Liver (tissue), 9 donors: ENCODE results near the gene EEF1G. TPM values are rescaled to one million over a fixed set of nuclear protein-coding genes. Genes with fewer than 3 reads are reported as not detected.

Experiments
- DNase-seq: peaks from one replicate; pipeline ENCODE4 v3.0.0-alpha.2; 2017; ENCODE audit warnings: low spot score
- H3K27ac ChIP-seq, 2 donors: one replicate each; pipeline ENCODE4 v1.7.0; 2013; ENCODE audit warnings: inconsistent platforms in 2 of 2, low read length in 2 of 2, control low read depth in 1 of 2, low read depth in 1 of 2, mild to moderate bottlenecking in 1 of 2
- H3K27me3 ChIP-seq, 4 donors: one replicate each; pipeline versions ENCODE4 v1.6.1 to v1.7.0; 2013; ENCODE audit warnings: low read length in 3 of 4, inconsistent platforms in 1 of 4, mild to moderate bottlenecking in 1 of 4, moderate library complexity in 1 of 4; ENCODE audit not compliant: control insufficient read depth in 4 of 4, insufficient read depth in 4 of 4
- H3K36me3 ChIP-seq, 4 donors: one replicate each; pipeline versions ENCODE4 v1.6.1 to v1.7.0; 2013; ENCODE audit warnings: low read length in 3 of 4, mild to moderate bottlenecking in 3 of 4, low read depth in 1 of 4, moderate library complexity in 1 of 4; ENCODE audit not compliant: control insufficient read depth in 4 of 4, insufficient read depth in 3 of 4
- H3K4me1 ChIP-seq, 4 donors: one replicate each; pipeline versions ENCODE4 v1.6.1 to v1.7.0; 2013; ENCODE audit warnings: low read length in 3 of 4, mild to moderate bottlenecking in 3 of 4, moderate library complexity in 1 of 4; ENCODE audit not compliant: control insufficient read depth in 4 of 4, insufficient read depth in 4 of 4
- H3K4me3 ChIP-seq, 3 donors: one replicate each; pipeline versions ENCODE4 v1.6.1 to v1.7.0; 2013; ENCODE audit warnings: low read length in 3 of 3, control low read depth in 1 of 3, low read depth in 1 of 3, mild to moderate bottlenecking in 1 of 3
- H3K9ac ChIP-seq, 2 donors: one replicate each; pipeline ENCODE4 v1.7.0; 2013; ENCODE audit warnings: low read length in 2 of 2, mild to moderate bottlenecking in 2 of 2, moderate library complexity in 2 of 2, control low read depth in 1 of 2, low read depth in 1 of 2
- H3K9me3 ChIP-seq, 4 donors: one replicate each; pipeline versions ENCODE4 v1.6.1 to v1.7.0; 2013; ENCODE audit warnings: low read length in 3 of 4; ENCODE audit not compliant: control insufficient read depth in 4 of 4
- EGR1 ChIP-seq, 2 donors: IDR thresholded peaks; 2 replicates each; pipeline ENCODE4 v1.6.1; 2016 to 2018; ENCODE audit warnings: antibody characterized with exemption in 2 of 2, low read depth in 2 of 2
- FOXA1 ChIP-seq: IDR thresholded peaks from 2 replicates; pipeline ENCODE4 v1.6.1; 2016; ENCODE audit warnings: antibody characterized with exemption
- FOXA2 ChIP-seq: IDR thresholded peaks from 2 replicates; pipeline ENCODE4 v1.6.1; 2016; ENCODE audit warnings: antibody characterized with exemption
- GABPA ChIP-seq, 2 donors: IDR thresholded peaks in 1 of 2; conservative IDR thresholded peaks in 1 of 2; 2 replicates each; pipeline ENCODE4 v1.6.1; 2016; ENCODE audit warnings: antibody characterized with exemption in 2 of 2, mild to moderate bottlenecking in 1 of 2, moderate library complexity in 1 of 2
- HNF4A ChIP-seq, 2 donors: conservative IDR thresholded peaks; 2 replicates each; pipeline ENCODE4 v1.6.1; 2016; ENCODE audit warnings: antibody characterized with exemption in 2 of 2, mild to moderate bottlenecking in 2 of 2
- HNF4G ChIP-seq: IDR thresholded peaks from 2 replicates; pipeline ENCODE4 v1.6.1; 2016; ENCODE audit warnings: antibody characterized with exemption
- JUND ChIP-seq, 2 donors: IDR thresholded peaks; 2 replicates each; pipeline ENCODE4 v1.6.1; 2016; ENCODE audit warnings: antibody characterized with exemption in 2 of 2
- NR2F2 ChIP-seq: IDR thresholded peaks from 2 replicates; pipeline ENCODE4 v1.6.1; 2016; ENCODE audit warnings: antibody characterized with exemption
- RAD21 ChIP-seq, 2 donors: IDR thresholded peaks; 2 replicates each; pipeline ENCODE4 v1.6.1; 2016; ENCODE audit warnings: antibody characterized with exemption in 2 of 2, mild to moderate bottlenecking in 2 of 2
- RXRA ChIP-seq, 2 donors: IDR thresholded peaks; 2 replicates each; pipeline ENCODE4 v1.6.1; 2017 to 2018; ENCODE audit warnings: antibody characterized with exemption in 2 of 2, mild to moderate bottlenecking in 1 of 2
- SP1 ChIP-seq: IDR thresholded peaks from 2 replicates; pipeline ENCODE4 v1.6.1; 2018; ENCODE audit warnings: antibody characterized with exemption, mild to moderate bottlenecking
- TAF1 ChIP-seq: conservative IDR thresholded peaks from 2 replicates; pipeline ENCODE4 v1.6.1; 2016; ENCODE audit warnings: antibody characterized with exemption, mild to moderate bottlenecking
- YY1 ChIP-seq: IDR thresholded peaks from 2 replicates; pipeline ENCODE4 v1.6.1; 2016; ENCODE audit warnings: antibody characterized with exemption, mild to moderate bottlenecking
- WGBS: extraction: QIAGEN DNeasy Blood & Tissue Kit; methylation state at CpG from one replicate; pipeline ENCODE4 v1.1.7; 2013; 5-methylcytosine and 5-hydroxymethylcytosine counted together
- polyA plus RNA-seq, 2 donors: library from polyadenylated mRNA; stranded (reverse) in 1 of 2; unstranded in 1 of 2; fragments of 200-250 nt in 1 of 2; fragments of >200 nt in 1 of 2; fragmentation: Nextera tagmentation in 1 of 2; extraction: Ambion mirVana in 1 of 2; gene quantifications; one replicate each; pipeline versions ENCODE4 v1.2.1 to v1.2.3, GENCODE V29; 2013 to 2015
- total RNA-seq, 2 donors: library from RNA; depleted of rRNA; stranded (reverse); fragments of >200 nt; gene quantifications; one replicate each; pipeline ENCODE4 v1.2.3, GENCODE V29; 2014
- TF ChIP-seq, protein P1 (sequence below): IDR thresholded peaks from 2 replicates; pipeline ENCODE4 v1.6.1; 2016; ENCODE audit warnings: antibody characterized with exemption
- TF ChIP-seq, protein P2 (sequence below): IDR thresholded peaks from 2 replicates; pipeline ENCODE4 v1.6.1; 2016; ENCODE audit warnings: antibody characterized with exemption
- TF ChIP-seq, protein P3 (sequence below): IDR thresholded peaks from 2 replicates; pipeline ENCODE4 v1.6.1; 2016; ENCODE audit warnings: antibody characterized with exemption, mild to moderate bottlenecking
- TF ChIP-seq, protein P4 (sequence below): fragments of 150-350 bp; IDR thresholded peaks from 2 replicates; pipeline ENCODE4 v1.5.1; 2017; ENCODE audit warnings: improper control_type of control experiment, low read depth, low read length; ENCODE audit not compliant: missing input control
- TF ChIP-seq, protein P5 (sequence below): IDR thresholded peaks from 2 replicates; pipeline ENCODE4 v1.6.1; 2016; ENCODE audit warnings: antibody characterized with exemption
- donor health status: healthy.
- donor health status: healthy.
- donor health status: healthy.
- donor health status: healthy.
- donor health status: healthy.

The EEF1G gene
- total and polyA plus RNA-seq, 4 donors: 251 to 640 (median 469) TPM

DNA sequence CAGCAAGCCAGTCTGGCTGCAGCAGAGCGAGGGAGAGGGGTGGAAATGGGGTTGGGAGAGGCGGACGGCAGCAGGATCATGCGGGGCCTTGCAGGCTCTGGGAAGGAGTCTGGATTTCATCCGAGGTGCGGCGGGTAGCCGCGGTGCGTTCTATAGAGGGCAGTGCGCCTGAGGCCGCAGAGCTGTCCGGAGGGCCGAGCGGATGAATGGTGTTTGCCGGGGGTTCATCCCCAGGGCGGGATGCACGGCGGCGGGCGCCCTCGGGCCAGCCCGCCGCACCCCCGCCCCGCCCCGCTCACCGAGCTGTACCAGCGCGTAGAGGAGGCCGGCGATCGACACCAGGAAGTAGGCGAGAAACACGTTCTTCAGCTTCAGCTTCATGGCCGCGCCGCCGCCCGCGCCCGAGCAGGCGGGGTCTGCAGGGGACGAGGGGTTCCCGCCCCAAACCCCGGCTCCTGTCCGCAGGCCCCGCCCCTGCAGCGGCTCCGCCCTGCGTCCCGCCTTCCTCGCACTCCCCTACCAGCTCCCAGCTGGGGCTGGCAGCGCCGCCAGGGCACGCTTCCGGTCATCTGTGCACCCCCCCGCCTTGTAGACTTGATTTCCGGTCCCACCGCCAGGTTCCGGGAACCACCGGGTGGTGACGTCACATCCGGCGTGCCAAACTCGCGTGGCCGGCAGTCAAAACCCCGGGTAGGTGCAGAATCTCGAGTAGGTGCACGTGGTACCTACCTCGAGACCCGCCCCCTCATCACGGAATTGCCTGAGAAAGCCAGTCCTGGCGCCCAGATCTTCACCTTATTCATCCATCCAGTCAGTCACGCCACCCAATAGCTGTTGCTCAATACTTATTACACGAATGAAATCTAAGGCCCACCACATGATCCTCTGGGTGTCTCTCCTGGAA is 48.1 kb upstream of the EEF1G start, which contains the start of gene B3GAT3:
Gene B3GAT3 (minus strand): TSS at position 420 of the 904 bp plus-strand sequence. CDS start 39 bp downstream, at position 381.
- H3K4me3 ChIP-seq: peak within 1 kb of the TSS; percentile 68 to 89 (median 74)
- peak within 1 kb of the TSS; percentile 80 to 96 for H3K27ac ChIP-seq
- DNase-seq: peak; percentile 93
- TF ChIP-seq TAF1 (no peak), JUND (IDR thresholded peaks at IDR 0.05) (peak; percentile 78 to 88), FOXA1 (no peak), SP1 (peak; percentile 83), RXRA (IDR thresholded peaks at IDR 0.05) (peak; percentile 35 to 38), NR2F2 (no peak), EGR1 (IDR thresholded peaks at IDR 0.05; ENCODE audit: low read depth in 2 of 2) (peak; percentile 26 to 61), FOXA2 (no peak), HNF4G (no peak), GABPA (IDR thresholded peaks at IDR 0.05 in 1 of 2, conservative IDR thresholded peaks at IDR 0.05 in 1 of 2) (peak; percentile 96 to 99), RAD21 (IDR thresholded peaks at IDR 0.05) (no peak), YY1 (peak; percentile 61), HNF4A (conservative IDR thresholded peaks at IDR 0.05) (peak in 1 of 2 donors; percentile 35)
- TF ChIP-seq, protein P1, sequence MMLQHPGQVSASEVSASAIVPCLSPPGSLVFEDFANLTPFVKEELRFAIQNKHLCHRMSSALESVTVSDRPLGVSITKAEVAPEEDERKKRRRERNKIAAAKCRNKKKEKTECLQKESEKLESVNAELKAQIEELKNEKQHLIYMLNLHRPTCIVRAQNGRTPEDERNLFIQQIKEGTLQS: peak; percentile 40
- TF ChIP-seq, protein P2, sequence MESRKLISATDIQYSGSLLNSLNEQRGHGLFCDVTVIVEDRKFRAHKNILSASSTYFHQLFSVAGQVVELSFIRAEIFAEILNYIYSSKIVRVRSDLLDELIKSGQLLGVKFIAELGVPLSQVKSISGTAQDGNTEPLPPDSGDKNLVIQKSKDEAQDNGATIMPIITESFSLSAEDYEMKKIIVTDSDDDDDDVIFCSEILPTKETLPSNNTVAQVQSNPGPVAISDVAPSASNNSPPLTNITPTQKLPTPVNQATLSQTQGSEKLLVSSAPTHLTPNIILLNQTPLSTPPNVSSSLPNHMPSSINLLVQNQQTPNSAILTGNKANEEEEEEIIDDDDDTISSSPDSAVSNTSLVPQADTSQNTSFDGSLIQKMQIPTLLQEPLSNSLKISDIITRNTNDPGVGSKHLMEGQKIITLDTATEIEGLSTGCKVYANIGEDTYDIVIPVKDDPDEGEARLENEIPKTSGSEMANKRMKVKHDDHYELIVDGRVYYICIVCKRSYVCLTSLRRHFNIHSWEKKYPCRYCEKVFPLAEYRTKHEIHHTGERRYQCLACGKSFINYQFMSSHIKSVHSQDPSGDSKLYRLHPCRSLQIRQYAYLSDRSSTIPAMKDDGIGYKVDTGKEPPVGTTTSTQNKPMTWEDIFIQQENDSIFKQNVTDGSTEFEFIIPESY: peak; percentile 82
- TF ChIP-seq, protein P3, sequence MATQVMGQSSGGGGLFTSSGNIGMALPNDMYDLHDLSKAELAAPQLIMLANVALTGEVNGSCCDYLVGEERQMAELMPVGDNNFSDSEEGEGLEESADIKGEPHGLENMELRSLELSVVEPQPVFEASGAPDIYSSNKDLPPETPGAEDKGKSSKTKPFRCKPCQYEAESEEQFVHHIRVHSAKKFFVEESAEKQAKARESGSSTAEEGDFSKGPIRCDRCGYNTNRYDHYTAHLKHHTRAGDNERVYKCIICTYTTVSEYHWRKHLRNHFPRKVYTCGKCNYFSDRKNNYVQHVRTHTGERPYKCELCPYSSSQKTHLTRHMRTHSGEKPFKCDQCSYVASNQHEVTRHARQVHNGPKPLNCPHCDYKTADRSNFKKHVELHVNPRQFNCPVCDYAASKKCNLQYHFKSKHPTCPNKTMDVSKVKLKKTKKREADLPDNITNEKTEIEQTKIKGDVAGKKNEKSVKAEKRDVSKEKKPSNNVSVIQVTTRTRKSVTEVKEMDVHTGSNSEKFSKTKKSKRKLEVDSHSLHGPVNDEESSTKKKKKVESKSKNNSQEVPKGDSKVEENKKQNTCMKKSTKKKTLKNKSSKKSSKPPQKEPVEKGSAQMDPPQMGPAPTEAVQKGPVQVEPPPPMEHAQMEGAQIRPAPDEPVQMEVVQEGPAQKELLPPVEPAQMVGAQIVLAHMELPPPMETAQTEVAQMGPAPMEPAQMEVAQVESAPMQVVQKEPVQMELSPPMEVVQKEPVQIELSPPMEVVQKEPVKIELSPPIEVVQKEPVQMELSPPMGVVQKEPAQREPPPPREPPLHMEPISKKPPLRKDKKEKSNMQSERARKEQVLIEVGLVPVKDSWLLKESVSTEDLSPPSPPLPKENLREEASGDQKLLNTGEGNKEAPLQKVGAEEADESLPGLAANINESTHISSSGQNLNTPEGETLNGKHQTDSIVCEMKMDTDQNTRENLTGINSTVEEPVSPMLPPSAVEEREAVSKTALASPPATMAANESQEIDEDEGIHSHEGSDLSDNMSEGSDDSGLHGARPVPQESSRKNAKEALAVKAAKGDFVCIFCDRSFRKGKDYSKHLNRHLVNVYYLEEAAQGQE: peak; percentile 45
- TF ChIP-seq, protein P4, sequence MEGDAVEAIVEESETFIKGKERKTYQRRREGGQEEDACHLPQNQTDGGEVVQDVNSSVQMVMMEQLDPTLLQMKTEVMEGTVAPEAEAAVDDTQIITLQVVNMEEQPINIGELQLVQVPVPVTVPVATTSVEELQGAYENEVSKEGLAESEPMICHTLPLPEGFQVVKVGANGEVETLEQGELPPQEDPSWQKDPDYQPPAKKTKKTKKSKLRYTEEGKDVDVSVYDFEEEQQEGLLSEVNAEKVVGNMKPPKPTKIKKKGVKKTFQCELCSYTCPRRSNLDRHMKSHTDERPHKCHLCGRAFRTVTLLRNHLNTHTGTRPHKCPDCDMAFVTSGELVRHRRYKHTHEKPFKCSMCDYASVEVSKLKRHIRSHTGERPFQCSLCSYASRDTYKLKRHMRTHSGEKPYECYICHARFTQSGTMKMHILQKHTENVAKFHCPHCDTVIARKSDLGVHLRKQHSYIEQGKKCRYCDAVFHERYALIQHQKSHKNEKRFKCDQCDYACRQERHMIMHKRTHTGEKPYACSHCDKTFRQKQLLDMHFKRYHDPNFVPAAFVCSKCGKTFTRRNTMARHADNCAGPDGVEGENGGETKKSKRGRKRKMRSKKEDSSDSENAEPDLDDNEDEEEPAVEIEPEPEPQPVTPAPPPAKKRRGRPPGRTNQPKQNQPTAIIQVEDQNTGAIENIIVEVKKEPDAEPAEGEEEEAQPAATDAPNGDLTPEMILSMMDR: peak; percentile 6
- TF ChIP-seq, protein P5, sequence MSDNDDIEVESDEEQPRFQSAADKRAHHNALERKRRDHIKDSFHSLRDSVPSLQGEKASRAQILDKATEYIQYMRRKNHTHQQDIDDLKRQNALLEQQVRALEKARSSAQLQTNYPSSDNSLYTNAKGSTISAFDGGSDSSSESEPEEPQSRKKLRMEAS: peak; percentile 94
- under 1% methylated on average over 77 of the region's 77 CpGs for WGBS
- H3K9ac ChIP-seq: peak within 1 kb of the TSS; percentile 33 to 77
- H3K36me3 ChIP-seq: peaks cover 6 to 24% (median 19%) of the 10 kb centered on the region in 4 donors
- H3K9me3 ChIP-seq: no peaks in the 10 kb centered on the region
- no peaks in the 10 kb centered on the region for H3K27me3 ChIP-seq
- H3K4me1 ChIP-seq: peaks cover 4 to 17% (median 10%) of the 10 kb centered on the region in 4 donors
